Stimulated activated CD8-positive, alpha-beta memory T cell treated with anti-CD3 and anti-CD28 coated beads, Interleukin-12 subunit alpha, Interleukin-12 subunit beta, amount 100 ng/mL, for 1 hour (primary cell): ENCODE results near the gene TMEM123.
"Not testable (repeated sequence)": the region's sequence is repeated elsewhere in the genome, so short reads cannot be mapped to it uniquely, and the experiment has no call there.

ENCODE experiments used
- DNase-seq: peaks from one replicate; pipeline ENCODE4 v3.0.0-alpha.2; 2020; ENCODE audit warnings: low read depth

The TMEM123 gene

GRCh38 chr11:102391549-102392237 lies 60.9 kb downstream of the TMEM123 start:
- no peak for DNase-seq

DNA sequence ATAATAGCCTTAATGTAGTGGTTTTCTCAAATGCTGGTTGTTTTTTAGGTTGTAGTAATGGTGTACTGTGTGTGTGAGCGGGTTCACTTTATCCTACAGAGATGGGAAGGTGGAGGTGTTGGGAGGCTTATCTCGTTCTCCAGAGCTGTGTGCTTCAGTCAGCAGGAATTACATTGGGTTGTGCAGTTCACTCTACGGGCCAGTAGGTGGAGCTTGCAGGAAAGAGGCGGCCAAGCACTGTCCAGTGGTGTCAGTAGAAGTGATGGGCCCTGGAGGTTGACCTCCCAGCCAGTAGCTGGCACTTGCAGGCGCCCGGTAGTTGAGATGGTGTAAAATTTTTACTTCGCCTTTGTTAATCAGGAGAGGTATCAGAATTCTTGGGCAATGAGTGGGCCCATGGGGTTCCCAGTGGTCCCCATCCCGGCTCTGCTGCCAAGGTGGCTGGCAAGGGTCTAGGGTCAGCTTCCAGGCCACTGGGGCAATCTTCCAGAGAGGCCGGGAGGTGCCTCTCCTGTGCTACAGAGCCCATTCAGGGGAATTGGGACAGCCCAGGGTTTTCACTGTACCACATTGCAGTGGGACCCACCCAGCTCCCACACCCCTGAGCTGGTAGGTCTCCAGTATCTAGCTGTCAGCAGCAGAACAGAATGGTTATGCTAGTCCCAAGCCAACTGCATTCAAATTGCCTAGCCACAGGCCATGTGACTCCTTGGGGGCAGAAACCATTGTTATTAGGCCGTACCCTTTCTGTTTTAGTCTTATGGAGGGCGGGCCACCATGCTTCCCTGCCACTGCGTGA lies 61.7 kb downstream of the TMEM123 start:
- DNase-seq = peak; percentile 25

DNA sequence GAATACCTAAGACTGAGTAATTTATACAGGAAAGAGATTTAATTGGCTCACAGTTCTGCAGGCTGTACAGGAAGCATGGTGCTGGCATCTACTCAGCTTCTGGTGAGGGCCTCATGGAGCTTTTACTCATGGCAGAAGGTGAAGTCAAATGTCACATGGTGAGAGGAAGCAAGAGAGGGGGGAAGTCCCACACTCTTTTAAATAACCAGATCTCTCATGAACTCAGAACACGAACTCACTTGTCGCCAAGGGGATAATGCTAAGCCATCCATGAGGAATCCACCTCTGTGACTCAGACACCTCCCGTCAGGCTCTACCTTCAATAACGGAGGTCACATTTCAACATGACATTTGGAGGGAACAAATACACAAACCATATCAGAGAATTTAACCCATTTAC lies 63.3 kb downstream of the TMEM123 start:
- no peak for DNase-seq

- no peak for DNase-seq
Observed at GRCh38 chr11:102387043-102387781, 65.4 kb downstream of the TMEM123 start.

DNA sequence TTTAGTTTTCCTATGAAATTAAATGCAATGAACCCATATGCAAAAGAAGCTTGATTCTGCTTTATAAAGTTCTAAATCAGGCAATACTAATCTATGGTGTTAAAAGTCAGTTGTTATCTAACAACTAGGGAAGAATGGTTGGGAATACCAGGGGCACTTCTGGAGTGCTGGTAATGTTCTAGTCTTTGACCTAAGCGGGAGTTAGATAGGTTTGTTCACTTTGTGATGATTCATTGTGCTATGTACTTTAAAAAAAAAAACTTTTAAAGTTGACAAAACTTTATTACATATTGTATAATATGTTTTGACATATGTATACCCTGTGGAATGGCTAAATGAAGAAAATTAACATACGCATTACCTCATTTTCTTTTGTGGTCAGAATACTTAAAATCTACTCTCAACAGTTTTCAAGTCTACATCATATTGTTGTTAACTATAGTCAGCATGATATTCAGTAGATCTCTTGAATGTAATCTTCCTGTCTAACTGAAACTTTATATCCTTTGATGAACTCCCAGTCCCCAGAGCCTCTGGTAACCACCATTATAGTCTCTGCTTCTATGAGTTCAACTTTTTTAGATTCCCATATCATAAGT lies 66.3 kb downstream of the TMEM123 start:
- DNase-seq = no peak

DNA sequence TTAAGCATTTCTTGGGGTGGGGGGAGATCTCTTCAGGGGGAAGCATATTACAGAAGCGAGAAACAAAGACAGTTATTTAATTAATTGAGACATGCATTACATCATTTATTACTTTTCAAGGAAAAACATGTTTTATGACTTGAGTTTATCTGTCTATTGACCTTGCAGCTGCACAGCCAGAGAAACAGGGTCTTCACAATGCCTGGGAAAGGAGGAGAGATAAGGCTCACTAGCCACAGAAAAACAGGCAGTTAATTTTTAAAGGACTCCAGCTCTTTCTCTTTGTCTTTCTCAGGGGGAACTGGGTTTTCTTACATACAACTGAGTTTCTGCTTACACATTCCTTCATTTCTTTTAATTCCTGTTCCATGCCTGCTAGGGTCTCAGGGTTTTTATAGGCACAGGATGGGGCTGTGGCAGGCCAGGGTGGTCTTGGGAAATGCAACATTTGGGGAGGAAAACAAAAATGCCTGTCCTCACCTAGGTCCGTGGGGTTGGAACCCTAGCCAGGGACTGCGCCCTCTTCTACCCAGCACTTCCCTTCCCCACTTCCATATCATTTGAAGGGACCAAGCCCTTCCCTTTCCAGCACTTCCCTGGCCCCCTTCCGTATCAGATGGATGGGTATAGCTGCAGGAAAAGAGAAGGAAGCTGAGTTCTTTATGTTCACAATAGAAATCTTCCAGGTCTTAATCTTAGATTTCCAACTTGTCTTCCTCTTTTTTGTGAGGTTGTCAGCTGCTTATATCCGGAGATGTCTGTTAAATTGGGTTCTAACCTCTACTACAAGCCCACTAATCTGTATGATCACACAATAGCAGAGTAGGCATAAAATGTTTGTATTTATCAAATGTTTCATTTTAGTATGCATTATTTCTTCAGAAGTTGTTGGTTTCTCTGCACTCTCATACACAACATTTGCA lies 67.2 kb downstream of the TMEM123 start:
- no peak for DNase-seq

DNA sequence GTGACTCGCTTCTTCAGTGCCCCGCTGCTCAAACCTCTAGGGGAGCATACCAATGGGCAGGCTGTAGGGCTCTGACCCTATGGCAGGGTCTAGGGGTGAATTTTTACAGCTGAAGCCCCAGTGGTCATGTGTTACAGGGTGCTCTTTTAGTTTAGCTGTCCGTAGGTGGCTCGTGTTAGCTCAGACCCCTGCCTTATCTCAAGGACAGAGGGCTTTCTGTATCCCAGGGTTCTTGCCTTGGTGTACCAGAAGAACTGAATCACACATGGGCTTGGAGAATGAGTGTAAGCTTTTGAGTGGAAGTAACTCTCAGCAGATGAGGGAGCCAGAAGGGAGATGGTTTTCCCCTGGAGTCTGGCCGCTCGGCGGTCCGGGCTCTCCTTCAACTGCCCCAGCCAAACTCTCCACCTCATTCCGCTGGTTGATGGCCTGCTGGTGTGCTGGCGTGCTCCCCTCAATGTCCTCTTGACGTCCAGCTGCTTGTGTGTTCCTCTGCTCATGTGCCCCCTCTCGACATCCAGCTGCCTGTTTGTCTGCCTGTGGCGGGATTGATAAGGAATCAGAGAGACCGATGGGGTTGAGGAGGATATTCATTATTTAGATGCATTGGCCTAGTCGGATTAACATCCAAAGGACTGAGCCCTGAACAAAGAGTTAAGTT lies 68.0 kb downstream of the TMEM123 start:
- DNase-seq = no peak

GRCh38 chr11:102383839-102384238 lies 68.7 kb downstream of the TMEM123 start:
- DNase-seq = no peak

DNA sequence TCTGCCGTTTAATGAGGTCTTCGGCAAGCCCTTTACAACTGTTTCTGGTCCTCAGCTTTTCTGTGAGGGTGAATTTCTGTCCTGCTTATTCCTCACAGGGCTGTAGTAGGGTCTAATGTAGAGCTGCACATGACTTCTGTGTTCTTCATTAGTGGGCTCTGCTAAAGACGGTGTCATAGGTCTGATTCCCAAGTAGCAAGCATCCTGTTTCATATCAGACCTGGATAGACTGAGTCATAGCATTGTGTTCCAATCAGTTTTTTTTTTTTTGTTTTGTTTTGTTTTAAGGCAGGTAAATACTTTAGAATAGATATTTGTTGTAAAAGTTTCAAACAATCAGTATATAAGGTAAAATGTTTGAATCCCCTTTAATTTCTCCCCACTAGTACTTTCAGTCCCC lies 70.2 kb downstream of the TMEM123 start:
- DNase-seq = no peak

GRCh38 chr11:102378818-102379217 lies 73.7 kb downstream of the TMEM123 start:
- DNase-seq = no peak

DNA sequence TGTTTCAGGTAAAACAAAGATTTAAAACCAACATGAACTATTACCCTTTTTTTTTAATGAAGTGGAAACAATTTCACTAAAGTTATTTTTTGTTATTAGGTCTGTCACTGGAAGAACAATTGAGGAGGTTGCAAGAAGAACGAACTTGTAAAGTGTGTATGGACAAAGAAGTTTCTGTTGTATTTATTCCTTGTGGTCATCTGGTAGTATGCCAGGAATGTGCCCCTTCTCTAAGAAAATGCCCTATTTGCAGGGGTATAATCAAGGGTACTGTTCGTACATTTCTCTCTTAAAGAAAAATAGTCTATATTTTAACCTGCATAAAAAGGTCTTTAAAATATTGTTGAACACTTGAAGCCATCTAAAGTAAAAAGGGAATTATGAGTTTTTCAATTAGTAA lies 74.7 kb downstream of the TMEM123 start:
- no peak for DNase-seq

GRCh38 chr11:102375720-102376399 lies 76.7 kb downstream of the TMEM123 start:
- DNase-seq = no peak

- DNase-seq = not testable (repeated sequence)
Observed at GRCh38 chr11:102374633-102375424, 77.7 kb downstream of the TMEM123 start.

- DNase-seq = no peak
Observed at GRCh38 chr11:102368472-102368871, 84.1 kb downstream of the TMEM123 start.

GRCh38 chr11:102367364-102367763 lies 85.2 kb downstream of the TMEM123 start:
- DNase-seq = no peak

DNA sequence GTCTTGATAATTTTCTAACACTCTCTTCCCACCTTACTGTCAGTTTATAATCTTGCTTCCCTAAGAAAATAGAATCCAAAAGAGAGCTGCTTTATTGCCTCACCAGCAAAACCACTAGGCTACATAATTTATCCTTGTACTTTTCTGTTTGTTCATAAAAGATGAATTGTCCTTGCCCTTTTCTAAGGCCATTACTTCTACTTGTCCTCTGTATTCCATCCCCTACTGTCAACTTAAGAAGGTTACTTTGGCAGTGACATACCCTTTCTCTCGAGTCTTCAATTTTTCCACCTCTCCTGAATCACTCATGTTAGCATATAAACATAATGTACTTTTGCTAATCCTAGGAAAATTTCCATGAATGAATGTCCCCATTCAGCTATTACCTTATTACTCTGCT lies 87.6 kb downstream of the TMEM123 start:
- DNase-seq = no peak

DNA sequence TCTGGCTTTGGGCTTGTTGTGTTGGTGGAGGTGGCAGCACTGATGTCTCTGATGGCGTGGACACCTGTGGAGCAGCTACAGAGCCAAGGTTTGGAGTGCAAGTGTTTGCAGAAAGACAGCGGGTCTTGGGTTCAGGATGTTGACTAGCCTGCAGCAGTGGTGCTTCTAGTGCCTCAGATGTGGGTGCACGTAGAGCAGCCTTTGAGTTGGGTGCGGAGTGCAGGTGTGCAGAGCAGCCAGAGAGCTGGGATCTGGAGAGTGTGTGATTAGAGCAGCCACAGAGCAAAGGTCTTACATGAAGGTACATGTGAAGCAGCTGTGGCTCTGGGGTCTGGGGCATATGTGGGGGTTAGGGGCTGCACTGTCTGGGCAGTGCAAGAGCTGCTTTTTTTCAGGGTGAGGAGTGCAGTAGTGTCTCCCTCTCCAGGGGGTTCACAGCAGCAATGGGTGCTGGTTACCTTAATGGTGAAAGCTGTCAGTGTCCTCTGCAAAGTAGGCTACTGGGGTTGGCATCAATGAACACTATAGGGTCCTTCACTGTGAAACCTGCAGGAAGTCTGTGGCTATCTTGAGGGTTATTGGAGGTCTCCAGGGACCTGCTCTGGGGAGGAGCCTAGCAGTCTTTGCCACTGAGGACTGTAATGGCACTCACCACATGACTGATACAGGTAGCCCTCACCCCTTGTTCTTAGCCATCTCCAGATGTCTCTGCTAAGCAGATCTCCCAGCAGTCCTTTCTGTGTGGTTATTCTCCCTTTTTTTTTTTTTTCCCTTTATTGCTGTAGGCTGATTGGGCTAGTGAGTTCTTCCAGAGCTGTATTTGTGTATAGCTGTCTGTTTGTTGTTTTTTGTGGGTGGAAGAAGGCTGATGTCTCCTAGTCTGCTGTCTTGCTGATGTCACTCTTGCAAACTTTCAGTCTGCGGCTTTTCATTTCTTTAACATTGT lies 91.2 kb downstream of the TMEM123 start:
- no peak for DNase-seq

DNA sequence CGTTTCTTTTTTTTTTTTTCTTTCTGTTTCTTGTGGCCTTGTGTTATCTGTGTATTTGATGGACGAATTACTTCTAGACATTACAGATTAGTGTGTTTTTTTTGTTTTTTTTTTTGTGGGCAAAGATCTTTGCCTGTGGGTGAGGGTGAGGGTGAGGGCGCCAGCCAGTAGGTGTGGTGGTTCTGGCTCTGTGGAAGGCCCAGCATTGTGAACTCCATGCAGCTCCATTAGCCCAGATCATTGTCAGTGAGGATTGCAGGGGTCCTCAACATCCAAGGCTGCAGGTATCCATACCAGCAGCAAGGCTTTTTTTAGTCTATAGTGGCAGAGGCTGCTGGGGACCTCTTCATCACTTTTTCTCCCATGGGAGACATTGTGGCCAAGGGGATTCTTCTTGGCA lies 91.9 kb downstream of the TMEM123 start:
- DNase-seq = no peak
